Measurements from ENCODE around the gene SP7.
"Not testable (repeated sequence)": the region's sequence is repeated elsewhere in the genome, so short reads cannot be mapped to it uniquely, and the experiment has no call there.

Gene SP7

DNA sequence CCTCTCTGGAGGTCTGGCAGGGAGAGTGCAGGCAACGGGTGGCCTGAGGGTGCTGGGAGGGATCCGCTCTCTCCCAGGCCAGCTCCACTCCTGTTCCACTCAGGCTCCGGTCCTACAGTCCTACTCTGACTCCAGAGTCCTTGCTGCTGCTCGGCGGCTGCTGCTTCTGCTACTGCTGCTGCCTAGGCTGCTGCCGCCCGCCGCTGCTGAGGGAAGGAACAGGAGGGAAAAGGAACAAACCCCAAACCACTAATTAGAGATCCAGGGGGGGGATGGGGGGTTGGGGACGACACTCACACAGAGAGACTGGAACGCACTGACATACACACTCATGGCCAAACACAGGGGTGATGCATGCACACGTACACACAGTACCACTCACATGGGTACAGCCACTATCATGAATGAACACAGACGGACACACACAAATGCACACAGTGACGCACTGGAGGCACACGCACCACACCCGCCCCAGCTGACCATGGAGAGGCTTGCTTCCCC lies at the start of gene SP7:
SP7 (minus strand) TSS at position 174 of the 501 bp plus-strand sequence. CDS start 708 bp downstream, outside the sequence.
- DNase-seq (ENCODE audit: low read depth, low spot score): no peak

DNA sequence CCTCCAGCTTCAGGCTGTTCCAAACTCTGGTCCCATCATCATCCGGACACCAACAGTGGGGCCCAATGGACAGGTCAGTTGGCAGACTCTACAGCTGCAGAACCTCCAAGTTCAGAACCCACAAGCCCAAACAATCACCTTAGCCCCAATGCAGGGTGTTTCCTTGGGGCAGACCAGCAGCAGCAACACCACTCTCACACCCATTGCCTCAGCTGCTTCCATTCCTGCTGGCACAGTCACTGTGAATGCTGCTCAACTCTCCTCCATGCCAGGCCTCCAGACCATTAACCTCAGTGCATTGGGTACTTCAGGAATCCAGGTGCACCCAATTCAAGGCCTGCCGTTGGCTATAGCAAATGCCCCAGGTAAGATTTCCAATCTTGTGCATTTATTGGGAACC lies 47.1 kb upstream of the SP7 start:
- DNase-seq (ENCODE audit: low read depth, low spot score): no peak

DNA sequence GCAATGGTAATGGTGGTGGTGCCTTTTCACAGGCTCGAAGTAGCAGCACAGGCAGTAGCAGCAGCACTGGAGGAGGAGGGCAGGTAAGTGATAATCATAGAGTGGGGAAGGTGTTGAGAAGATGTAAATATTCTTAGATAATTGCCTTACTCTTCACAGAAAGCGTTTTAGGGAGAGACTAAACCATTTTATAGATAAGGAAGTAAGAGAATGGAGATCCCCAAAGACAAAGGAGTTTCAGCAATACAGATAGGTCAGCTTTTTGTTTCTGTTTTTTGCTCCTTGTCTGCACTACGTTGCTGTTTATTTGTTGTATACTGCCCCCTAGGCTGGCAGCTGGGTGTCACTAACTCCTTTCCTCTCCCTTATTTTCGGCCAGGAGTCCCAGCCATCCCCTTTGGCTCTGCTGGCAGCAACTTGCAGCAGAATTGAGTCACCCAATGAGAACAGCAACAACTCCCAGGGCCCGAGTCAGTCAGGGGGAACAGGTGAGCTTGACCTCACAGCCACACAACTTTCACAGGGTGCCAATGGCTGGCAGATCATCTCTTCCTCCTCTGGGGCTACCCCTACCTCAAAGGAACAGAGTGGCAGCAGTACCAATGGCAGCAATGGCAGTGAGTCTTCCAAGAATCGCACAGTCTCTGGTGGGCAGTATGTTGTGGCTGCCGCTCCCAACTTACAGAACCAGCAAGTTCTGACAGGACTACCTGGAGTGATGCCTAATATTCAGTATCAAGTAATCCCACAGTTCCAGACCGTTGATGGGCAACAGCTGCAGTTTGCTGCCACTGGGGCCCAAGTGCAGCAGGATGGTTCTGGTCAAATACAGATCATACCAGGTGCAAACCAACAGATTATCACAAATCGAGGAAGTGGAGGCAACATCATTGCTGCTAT lies 45.8 kb upstream of the SP7 start:
- DNase-seq (ENCODE audit: low read depth, low spot score): no peak

DNA sequence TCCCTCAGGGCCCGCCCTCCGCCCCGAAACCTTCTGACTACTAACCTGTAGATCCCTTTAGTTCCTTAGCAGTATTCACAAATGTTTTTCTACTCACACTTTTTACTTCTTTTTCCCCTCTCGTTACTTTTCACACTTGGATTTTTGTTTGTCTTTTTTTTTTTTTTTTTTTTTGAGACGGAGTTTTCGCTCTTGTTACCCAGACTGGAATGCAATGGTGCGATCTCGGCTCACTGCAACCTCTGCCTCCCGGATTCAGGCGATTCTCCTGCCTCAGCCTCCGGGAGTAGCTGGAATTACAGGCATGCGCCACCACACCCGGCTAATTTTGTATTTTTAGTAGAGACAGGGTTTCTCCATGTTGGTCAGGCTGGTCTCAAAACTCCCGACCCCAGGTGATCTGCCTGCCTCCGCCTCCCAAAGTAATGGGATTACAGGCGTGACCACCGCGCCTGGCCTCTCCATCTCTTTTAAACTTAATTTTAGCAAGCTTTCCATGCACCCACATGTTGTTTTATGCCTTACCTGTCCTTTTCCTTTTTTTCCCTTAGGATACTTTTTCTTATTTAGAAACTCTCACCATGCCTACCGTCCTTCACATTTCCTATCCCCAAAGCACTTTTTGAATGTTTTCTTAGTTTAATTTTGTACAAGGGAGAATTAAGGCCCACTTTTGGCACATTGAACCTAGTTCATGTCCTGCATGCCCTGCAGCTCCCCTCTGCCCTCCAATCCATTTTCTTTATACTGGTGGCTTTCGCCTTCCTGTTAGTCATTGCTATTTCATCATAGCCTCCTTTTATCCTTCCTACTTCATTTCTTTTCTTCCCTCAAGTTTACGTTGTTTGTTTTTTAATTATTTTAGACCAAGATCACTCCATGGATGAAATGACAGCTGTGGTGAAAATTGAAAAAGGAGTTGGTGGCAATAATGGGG lies 44.9 kb upstream of the SP7 start:
- DNase-seq (ENCODE audit: low read depth, low spot score): no peak

DNA sequence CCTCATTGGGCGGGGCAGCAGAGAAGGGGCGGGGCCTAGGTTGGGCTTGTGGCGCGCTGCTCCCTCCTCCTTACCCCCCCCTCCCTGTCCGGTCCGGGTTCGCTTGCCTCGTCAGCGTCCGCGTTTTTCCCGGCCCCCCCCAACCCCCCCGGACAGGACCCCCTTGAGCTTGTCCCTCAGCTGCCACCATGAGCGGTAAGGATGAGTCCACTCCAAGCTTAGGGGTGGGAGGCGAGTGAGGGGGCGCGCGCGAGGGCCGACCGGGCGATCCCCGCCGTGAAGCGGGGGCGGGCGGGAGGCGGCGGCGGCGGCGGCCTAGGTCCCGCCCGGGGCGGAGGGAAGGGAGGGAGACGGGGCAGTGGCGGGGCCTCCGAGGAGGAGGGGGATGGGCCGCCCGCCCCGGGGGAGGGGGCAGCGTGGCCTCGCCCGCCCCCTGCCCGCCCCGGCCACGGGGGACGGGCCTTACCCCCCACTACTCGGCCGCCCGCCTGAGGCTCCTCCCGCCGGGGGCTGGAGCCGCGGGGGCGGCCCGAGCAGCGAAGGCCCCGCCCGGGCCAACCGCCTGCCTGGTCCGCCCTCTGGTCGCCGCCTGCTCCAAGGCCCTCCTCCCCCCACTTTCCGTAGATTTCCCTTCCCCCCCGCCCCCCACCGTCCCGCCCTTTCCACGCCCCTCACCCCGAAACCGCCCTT lies 44.1 kb upstream of the SP7 start, which contains the start of gene SP1:
SP1 (plus strand) TSS at position 73 of the 690 bp plus-strand sequence; CDS start at position 189, 116 bp downstream.
- peak; percentile 69 for DNase-seq (ENCODE audit: low read depth, low spot score)

DNA sequence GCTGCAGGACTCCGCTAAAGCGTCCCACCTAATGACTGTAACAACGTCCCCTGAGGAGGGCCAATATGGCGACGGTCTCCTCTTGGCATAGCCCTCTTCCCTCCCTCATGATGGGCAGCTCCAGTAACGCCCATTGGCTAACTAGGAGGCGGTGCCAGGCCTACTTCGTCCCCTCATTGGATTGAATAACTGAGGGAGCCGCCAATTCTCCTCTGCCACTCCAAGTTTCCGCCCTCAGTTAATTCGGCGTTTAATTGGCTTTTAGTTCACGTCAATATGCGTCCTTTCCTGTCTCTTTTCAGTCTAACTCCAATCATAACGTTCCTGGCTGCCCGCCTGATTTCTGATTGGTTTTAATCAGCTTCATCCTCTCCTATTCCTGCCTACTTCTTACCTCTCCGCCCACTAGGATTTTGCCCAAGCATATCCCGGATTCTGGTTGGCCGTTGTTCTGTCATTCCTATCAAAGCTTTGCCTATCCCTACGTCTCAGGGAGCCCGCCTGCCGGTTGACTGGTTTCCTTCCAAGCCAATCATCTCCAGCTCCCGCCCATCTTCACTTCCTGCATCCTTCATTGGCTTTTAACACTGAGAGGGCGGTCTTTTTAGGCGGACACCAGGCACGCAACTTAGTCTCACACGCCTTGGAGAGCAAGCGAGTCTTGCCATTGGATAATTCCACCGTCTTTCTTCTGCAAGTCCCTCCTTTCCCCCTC lies 43.4 kb upstream of the SP7 start:
- DNase-seq (ENCODE audit: low read depth, low spot score): peak; percentile 96

DNA sequence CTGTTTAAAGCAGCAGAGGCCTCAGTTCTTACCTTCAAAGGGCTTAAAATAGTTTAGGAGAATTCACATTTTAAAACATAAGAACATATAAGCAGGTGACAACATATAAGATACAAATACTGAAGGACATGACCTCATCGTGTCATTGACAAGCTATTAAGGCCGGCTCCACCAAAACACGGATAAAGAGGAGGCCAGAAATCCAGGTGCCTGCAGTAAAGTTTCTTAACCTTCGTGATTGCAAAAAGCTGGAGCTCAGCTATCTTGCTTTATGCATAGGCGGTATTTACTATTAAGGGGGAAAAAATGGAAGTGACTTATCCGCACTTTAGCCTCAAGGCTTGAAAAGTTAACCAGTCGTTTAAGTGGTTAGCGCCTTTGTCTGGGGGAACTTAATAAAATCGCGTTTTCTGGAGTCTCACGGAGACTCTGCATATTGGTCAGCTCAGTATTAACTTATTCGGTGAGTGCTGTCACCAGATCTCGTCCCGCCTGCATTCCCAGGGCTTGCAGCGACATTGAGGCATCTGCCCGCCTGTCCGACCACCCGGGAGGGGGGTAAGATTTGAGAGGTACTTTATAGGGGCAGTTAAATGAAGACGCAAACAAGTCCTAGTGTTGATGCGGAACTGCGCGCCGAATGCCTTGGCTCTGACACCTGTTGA lies 42.7 kb upstream of the SP7 start:
- no peak for DNase-seq (ENCODE audit: low read depth, low spot score)

DNA sequence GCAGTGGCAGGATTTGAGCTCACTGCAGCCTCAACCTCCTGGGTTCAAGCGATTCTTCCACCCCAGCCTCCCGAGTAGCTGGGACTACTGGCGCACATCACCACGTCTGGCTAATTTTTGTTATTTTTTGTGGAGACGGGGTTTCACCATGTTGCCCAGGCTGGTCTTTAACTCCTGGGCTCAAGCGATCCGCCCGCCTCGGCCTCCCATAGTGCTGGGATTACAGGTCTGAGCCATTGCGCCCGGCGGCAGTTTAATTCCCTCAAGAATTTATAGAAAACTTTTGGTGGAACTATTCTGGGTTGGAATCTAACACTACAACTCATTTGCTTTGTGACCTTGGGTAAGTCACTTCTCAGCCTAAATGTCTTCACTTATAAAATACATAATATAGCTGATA lies 42.1 kb upstream of the SP7 start:
- DNase-seq (ENCODE audit: low read depth, low spot score): no peak

DNA sequence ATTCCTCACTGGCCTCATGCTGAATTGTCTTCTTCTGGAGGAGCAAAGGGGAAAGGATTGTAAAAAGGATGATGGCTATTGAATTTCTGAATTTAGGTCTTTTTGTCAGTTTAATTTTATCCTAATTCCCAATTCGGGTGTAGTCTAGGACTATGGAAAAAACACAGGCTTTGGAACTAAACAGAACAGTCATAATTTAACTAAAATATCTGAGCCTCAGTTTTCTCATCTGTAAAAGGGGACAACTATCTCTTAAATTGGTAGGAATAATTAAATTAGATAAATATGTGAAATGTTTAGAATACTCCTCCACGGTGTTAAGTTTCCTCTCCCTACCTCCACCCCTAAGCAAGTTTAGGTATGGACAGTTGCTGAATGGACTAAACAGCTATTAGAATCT lies 40.6 kb upstream of the SP7 start:
- no peak for DNase-seq (ENCODE audit: low read depth, low spot score)

DNA sequence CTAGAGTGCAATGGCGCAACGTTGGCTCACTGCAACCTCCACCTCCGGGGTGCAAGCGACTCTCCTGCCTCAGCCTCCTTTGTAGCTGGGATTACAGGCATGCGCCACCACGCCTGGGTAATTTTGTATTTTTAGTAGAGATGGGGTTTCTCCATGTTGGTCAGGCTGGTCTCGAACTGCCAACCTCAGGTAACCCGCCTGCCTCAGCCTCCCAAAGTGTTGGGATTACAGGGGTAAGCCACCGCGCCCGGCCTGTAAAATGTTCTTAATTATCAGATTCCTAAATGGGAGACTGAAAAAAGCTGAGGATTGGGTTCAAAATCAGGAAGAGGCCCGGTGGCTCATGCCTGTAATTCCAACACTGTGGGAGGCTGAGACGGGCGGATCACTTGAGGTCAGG lies 38.1 kb upstream of the SP7 start:
- not testable (repeated sequence) for DNase-seq (ENCODE audit: low read depth, low spot score)

DNA sequence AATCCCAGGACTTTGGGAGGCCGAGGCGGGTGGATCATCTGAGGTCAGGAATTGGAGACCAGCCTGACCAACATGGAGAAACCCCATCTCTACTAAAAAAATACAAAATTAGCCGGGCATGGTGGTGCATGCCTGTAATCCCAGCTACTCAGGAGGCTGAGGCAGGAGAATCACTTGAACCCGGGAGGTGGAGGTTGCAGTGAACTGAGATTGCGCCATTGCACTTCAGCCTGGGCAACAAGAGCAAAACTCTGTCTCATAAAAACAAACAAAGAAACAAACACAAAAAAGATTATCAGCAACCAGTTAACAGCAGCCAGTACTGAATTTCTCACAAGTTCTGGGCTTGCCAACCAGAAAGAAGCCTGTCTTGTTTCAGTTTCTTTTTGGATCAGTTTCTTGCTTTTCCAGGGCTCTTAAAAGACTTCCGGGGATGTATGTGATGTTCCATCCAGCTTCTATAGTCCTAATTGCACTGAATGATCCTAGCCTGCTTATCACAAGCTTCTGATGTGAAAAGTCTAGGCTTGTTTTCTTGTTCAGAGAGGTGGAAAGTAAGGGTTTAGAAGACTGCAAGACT lies 37.5 kb upstream of the SP7 start:
- DNase-seq (ENCODE audit: low read depth, low spot score): not testable (repeated sequence)

DNA sequence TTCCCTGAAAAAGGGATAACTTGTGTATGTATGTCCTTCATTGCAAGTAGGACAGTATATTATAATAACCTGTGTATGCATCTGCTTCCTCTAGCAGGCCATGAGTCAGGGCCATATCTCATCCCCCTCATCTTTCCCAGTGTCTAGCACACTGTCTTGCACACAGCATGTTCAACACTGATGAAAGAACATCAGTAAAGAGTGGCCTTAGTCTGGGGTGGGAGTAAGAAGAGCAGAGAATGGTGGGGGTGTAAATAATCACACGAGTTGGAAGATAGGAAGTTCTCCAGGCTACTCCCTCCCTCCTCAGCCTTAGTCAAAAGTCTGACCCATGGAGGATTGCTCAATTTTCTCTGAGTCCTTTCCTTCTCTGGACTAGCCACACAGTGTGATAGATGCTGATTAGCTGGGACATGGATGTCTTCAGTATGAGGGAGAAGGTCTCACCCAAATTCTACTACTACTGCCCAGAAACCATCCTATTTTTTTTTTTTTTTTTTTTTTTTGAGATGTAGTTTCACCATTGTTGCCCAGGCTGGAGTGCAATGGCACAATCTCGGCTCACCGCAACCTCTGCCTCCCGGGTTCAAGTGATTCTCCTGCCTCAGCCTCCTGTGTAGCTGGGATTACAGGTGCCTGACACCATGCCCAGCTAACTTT lies 29.2 kb upstream of the SP7 start:
- no peak for DNase-seq (ENCODE audit: low read depth, low spot score)

DNA sequence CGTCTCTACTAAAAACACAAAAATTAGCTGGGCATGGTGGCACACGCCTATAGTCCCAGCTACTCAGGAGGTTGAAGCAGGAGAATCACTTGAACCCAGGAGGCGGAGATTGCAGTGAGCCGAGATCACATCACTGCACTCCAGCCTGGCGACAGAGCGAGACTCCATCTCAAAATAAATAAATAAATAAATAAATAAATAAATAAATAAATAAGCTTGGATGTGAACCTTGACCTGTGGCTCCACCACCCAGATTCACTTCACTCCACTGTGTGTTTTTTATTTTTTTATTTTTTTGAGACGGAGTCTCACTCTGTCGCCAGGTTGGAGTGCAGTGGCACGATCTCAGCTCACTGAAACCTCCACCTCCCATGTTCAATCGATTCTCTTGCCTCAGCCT lies 25.5 kb upstream of the SP7 start:
- not testable (repeated sequence) for DNase-seq (ENCODE audit: low read depth, low spot score)

DNA sequence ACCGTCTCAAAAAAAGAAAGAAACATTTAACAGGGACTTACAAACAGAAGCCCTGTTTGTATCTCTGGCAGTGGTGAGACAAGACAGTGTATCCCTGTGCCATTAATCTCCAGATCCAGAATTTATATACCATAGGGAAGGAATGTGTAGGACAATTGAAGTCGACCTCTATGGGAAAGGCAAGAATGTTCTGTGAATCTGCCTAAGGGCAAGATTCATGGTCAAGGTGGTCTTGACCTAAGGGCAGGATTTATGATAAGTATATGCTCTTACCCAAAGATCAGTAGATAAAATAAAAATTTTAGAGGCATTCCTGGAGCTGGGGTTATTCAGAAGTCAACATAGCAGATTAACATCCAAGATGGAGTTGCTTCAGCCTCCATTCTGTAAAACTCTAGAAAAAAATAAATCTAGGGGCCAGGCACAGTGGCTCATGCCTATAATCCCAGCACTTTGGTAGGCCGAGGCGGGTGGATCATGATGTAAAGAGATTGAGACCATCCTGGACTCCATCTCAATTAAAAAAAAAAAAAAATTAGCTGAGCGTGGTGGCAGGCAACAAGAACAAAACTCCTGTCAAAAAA lies 22.8 kb upstream of the SP7 start:
- DNase-seq (ENCODE audit: low read depth, low spot score): no peak

DNA sequence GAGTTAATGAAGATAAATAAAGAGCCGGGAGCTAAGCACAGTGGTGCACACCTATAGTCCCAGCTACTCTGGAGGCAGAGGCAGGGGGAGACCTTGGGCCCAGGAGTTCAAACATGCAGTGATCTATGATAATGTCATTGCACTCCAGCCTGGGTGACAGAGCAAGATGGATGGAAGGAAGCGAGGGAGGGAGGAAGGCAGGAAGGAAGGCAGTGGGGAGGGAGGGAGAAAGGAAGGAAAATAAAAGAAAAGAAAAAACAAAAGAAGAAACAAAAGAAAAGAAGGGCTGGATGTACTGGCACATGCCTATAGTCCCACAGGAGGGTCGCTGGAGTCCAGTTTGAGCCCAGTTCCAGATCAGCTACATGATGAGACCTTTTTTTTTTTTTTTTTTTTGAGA lies 19.0 kb upstream of the SP7 start:
- no peak for DNase-seq (ENCODE audit: low read depth, low spot score)

DNA sequence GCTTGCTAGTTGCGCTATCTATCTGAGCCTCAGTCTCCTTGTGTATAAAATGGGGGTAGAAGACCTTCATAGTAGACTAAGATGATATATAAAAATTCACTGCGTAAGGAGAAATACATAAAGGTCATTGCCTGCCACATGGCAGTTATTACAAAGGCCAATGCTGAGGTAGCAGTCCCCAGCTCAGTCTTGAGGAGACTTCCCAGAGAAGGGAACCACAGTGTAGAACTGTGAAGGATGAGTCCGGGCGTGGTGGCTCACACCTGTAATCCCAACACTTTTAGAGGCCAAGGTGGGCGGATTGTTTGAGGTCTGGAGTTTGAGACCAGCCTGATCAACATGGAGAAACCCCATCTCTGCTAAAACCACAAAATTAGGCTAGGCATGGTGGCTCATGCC lies 17.1 kb upstream of the SP7 start:
- DNase-seq (ENCODE audit: low read depth, low spot score): no peak

DNA sequence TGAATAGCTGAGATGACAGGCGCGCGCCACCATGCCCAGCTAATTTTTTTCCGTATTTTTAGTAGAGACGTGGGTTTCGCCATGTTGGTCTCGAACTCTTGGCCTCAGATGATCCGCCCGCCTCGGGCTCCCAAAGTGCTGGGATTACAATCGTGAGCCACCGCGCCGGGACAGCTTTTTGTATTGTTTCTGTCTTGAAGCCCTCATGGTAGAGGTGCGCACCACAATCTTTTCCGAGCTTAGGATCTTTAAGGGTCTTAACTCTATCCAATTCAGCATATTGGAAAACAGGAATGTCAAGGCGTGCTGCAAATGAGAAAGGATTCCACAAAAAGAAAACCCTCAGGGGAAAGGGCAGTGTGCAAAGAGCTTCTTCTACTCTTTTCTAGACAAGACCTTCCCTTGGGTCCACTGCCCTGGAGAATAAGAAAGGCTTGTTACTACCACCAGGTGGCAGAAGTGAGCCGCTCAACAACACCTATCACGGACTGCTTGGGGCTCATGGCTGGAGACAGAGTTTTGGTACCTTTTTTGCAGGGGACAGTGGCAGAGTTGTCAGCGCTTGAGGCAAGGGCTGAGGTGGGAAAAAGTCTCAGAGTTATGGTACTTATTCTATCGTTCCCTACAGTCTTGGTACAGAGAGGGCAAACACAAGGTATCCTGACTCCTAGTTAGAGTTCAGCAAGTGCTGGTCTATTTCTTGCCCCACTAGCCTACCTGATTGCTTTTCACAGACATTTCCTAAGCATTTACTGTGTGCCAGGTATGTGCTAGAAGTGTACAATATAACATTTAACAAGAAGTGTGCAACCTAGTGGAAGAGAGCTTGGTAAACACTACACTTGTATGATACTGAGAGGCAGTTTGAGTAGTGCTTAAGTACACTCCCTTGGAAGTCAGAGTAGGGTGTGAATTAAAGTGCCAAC lies 16.4 kb upstream of the SP7 start:
- peak; percentile 61 for DNase-seq (ENCODE audit: low read depth, low spot score)

DNA sequence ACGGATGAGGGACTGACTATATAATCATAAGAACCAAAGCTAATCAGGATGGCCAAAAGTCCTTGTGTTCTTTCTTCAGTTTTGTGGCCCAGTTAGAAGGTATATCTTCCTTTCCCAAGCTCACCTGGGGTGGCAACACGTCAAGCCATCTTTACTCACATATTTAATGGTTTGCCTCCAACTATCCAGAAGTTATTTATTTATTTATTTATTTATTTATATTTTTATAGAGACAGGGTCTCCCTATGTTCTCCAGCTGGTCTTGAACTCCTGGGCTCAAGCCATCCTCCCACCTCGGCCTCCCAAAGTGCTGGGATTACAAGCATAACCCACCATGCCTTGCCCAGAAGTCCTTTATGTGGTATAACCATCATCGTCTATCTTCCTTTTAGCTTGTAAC lies 11.8 kb upstream of the SP7 start:
- no peak for DNase-seq (ENCODE audit: low read depth, low spot score)

Data from activated naive CD8-positive, alpha-beta T cell treated with anti-CD3 and anti-CD28 coated beads, Interleukin-2, amount 50 U/mL, for 16 hours (primary cell).